GM19238 (cell line): ENCODE measurements around the gene TRIM59.
"Not testable (repeated sequence)": the region's sequence is repeated elsewhere in the genome, so short reads cannot be mapped to it uniquely, and the experiment has no call there.

Experiments used
- DNase-seq: peaks from one replicate; pipeline ENCODE4 v3.0.0; 2011; ENCODE audit warnings: low spot score; ENCODE audit not compliant: insufficient read length

TRIM59 gene

DNA sequence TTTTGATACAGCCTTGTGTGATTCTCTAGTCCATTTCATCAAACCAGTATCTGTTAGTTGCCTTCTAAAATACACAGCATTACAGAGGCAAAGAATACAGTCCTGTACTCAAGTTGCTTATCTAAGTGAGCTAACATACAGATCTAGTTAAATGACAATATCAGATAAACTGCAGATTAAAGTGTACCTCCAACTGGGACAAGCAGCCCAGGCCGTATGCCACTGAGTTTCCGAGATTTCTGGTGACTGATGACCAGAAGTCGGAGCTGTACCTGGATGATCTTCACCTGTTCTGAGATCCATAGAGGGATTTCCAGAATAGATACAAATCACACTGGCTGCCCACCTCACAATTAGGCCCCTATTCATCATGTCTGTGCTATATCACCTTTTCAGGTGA is 6.3 kb upstream of the TRIM59 start:
- no peak for DNase-seq

DNA sequence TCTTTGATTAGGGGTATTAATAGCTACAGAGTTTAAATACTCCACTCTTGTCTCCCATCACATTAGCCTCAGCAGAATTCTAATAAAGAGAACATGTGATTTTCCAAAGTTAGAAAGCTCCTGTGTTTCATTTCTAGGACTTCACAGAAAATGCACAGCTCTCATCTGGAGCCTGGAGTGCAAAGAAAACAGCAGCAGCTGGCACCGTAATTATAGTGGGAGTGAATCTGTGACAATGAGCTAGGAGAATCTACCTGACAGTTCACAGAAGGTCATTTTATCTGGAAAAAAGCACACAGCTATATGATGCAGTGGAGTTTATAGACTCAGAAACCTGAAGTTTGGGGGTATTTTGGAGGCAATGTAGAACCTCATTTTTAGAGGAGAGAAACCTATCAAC is 5.4 kb upstream of the TRIM59 start:
- no peak for DNase-seq

DNA sequence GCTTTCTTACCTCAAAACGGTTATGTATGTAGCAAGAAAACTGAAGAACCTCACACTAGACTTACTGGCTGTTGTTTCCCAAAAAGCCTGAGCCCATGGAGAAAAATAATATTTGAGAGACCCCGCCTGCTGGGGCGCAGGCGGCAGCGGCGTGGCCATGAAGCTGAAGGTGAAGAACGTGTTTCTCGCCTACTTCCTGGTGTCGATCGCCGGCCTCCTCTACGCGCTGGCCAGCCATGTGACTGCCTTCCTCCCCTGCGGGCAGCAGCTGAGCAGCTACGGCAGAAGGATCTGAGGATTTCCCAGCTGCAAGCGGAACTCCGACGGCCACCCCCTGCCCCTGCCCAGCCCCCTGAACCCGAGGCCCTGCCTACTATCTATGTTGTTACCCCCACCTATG is 2.7 kb upstream of the TRIM59 start:
- not testable (repeated sequence) for DNase-seq

DNA sequence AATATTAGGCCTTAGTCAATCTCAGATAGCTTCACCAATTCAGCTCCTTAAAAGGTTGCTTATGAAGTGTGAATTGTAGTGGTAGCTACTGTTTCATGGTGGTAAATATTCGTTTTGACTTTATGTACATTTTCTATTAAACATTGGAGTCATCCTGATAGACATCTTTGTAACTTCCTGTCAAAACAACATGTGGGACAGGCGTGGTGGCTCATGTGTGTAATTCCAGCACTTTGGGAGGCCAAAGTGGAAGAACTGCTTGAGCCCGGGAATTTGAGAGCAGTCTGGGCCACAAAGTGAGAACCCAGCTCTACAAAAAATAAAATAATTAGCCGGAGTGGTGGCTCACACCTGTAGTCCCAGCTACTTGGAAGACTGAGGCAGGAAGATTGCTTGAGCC is 2.0 kb upstream of the TRIM59 start:
- no peak for DNase-seq

DNA sequence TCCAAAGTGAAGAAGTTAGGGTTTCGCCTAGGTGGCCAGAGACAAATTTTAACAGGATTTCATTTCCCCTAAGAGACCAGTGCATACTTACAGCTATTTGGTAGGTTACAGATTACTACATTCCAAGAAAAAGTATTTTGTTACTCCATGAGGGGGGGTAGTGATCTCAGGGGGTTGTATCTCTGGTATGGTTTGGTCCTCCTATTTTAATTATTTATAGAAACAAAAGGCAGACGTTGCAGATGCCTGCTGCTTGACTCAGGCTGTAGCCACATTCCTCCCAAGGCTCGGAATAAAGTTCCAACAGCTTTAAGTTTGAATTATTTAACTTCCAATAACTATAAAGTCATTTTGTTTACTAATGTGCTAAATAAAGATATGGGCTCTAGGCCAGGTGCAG is 1.3 kb upstream of the TRIM59 start:
- no peak for DNase-seq

DNA sequence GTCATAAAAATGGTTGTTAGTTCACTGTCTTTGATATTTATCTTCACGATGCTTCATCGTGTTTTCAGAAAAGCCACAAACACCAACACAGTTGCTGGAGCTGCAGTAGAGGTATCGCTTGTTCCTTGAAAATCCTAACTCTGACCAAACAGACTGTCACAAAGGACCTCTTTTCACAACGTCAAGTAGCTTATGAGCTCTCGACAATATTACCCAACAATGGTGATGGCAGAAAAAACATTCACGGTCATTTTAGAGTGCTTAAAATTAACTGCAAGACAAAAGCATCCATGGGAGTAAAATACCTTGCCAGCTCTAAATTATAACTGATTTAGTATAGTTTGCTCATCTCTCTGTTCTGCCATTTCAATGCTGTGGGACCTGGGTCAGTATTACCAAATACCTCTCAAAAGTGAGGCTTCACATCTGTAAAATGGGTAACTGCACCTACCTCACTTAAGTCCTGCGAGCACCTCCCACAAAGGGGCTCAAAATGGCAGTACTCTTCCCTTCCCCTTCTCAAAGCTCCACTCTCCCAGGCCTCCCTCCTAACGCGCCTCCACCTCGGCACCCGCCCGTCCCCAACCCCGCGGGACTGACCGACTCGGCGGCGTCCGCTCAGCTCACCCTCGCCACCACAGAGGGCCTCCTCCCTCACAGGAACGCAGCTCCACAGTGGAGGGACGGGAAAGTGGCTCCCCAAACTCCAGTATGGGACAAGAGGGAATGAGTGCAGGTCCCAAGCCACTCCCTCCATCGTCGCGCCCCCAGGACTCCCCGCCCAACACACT is 546 bp downstream of the TRIM59 start:
- DNase-seq = no peak

DNA sequence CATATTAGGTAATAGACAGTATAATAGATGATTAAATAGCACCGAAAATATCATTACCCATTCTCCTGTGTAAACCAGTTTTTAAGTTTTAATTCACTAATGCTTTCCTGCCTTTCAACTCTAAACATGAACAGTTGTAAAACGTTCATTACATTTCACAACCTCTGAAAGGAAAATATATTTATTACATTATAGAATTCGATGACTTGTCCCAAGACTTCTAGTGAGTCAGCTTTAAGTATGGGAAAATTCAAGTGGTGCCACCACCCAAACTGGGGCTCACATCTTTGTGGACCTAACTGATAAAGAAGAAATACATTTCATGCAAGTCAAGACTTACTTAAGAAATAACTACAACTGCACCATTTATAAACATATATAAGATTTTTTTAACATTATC is 2.0 kb downstream of the TRIM59 start:
- DNase-seq = no peak

DNA sequence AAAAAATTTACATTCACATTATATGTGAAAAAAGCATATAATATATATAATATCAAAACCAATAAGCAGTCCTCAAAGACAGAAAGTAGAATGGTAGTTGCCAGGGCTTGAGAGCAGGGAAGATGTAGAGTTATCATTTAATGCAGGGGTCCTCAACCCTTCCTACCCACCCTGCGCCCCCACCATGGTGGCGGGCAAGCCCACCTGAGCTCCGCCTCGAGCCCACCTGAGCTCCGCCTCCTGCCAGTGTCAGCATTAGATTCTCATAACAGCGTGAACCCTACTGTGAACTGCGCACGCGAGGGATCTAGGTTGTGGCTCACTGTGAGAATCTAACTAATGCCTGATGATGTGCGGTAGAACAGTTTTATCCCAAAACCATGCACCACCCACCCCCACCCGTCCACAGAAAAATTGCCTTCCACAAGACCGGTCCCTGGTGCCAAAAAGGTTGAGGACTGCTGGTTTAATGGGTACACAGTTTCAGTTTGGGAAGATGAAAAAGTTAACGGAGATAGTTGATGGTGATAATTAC is 3.0 kb downstream of the TRIM59 start:
- no peak for DNase-seq

- DNase-seq = no peak
Measured at GRCh38 chr3:160445854-160446253, 3.7 kb downstream of the TRIM59 start.

DNA sequence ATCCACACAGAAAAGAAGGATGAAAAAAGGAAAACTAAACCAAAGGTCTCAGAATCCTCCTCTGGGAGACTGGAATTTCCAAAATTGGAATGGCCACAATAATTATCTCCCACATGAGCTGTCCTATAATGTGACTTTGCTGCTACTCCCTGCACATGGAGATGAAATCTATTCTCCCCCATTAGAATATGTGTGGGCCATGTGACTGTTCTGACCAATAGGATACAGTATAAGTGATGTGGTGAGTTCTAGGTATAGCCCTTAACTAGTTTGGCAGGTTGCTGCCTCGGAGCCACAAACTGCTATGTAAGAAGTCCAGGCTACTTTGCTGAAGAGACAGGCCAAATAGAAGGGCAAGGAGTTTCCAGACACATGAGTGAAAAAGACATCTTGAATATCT is 5.2 kb downstream of the TRIM59 start:
- DNase-seq = no peak

- no peak for DNase-seq
Measured at GRCh38 chr3:160440687-160441086, 8.9 kb downstream of the TRIM59 start.

GRCh38 chr3:160437083-160437455 is 12.5 kb downstream of the TRIM59 start:
- DNase-seq = no peak

GRCh38 chr3:160435747-160436146 is 13.8 kb downstream of the TRIM59 start:
- no peak for DNase-seq

DNA sequence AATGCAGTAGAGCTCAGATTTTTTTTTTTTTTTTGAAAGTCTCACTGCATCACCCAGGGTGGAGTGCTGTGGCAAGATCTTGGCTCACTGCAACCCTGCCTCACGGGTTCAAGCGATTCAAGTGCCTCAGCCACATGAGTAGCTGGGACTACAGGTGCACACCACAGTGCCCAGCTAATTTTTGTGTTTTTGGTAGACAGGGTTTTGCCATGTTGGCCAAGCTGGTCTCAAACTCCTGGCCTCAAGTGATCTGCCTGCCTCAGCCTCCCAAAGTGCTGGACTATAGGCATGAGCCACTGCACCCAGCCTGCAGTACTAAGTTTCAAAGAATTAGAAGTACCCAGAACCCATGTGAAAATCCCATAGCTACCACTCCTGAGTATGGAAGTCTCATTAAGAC is 14.5 kb downstream of the TRIM59 start:
- DNase-seq = no peak

GRCh38 chr3:160434071-160434470 is 15.5 kb downstream of the TRIM59 start:
- DNase-seq = no peak

GRCh38 chr3:160427832-160428424 is 21.7 kb downstream of the TRIM59 start:
- no peak for DNase-seq

GRCh38 chr3:160417311-160417710 is 32.3 kb downstream of the TRIM59 start:
- no peak for DNase-seq

DNA sequence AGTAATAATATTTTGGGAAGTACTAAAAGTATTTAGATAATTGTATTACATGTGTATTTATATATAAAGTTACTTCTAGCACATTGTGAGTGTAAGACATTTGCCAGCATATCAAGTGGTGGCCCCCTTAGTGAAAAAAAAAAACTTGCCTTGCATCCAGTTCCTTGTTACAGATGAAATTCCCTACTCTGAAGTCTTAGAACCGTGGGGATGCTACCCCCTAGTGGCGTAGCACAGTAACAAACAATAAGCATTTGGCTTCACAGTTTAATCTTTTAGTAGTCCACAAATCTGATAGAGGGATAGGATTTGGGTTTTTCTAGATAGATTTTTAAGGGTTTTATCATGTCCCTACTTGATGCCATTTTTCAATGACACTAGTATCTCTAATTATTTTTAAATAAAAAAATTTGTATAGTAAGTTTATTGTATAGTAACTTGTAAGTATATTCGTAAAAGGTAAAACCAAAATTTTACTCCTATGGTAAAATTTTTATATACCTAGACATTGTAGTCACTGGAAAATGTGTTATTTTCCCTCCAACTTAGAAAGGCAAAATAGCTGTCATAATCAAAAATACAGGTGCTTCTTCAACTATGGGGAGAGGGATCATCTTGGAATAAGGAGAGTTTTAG is 35.9 kb downstream of the TRIM59 start:
- DNase-seq = peak; percentile 16

DNA sequence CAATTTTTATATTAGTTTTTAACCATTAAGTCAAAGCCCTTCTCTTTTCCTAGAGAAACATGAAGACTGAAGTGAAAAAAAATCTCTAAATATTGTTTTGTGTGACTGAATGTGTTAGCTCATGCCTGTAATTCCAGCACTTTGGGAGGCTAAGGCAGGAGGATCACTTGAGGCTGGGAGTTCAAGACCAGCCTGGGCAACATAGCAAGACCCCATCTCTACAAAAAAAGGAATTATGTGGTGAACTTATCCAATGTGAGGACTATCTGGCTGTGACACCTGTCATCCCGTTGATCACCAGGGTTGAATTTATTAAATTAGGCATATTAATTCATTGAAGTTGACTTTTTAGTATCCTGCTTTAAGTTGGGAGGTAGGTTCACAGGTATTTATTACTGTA is 37.1 kb downstream of the TRIM59 start:
- no peak for DNase-seq

DNA sequence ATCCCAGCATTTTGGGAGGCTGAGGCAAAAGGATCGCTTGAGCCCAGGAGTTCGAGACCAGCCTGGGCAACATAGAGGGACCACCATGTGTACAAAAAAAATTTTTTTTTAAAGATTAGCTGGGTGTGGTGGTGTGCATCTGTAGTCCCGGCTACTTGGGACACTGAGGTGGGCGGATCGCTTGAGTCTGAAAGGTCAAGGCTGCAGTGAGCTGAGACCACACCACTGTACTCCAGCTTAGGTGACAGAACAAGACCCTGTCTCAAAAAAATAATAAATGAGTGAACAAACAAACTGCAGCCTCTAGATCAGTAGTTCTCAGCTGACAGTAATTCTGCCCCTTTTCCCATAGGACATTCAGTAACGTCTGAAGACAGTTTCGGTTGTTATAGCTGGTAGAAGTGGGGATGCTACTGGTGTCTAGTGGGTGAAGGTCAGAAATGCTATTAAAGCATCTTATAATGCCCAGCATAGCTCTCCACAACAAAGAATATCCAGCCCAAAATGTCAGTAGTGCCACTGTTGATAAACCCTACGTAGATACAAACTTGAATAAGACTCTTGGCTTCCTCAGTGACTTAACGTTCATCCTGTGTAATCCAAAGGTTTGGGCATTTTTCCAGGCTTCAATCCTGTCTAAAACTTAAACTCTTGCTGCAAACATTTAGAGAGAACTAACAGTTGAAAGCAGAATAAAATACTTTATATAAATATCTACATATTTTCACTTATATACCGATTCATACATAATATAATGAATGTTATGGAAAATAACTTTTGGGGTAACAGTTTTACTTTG is 39.6 kb downstream of the TRIM59 start:
- DNase-seq = no peak

DNA sequence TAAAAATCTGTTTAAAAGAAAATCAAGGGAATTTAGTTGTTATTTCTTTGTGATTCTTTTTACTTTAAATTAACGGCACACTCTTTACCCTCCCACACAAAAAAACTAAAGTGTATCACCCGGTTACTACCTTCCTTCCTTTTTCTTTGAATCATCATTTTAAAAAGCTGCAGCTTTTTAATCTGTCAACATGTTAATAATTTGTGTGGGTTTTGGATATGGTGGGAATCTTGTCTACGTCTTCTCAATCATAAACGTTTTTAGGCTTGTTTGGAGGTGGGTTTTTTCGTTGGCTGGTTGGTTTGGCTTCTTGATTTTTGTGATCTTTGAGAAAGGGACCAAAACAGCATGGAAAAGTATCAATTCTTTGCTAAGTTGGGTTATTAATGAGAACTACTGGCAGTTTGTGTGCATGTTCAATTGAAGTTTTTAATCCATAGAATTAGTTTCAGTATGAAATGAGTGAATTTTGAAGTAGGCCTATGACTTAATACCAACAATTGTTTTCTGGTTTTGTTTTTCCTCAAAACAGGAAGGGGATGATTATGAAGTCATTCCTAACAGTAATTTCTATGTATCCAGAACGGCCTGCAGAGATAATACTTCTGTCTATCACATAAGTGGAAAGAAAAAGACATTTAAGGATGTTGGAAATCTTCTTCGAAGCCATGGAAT is 45.7 kb downstream of the TRIM59 start:
- DNase-seq = no peak
